ENCODE results near the gene BMPR1B. TPM values are rescaled to one million over a fixed set of nuclear protein-coding genes. Genes with fewer than 3 reads are reported as not detected.

The BMPR1B gene
- total RNA-seq, 1 experiment from 2014 or later, result 0.35 TPM

GRCh38 chr4:95118497-95118896 lies 360.7 kb downstream of the BMPR1B start:
- no peaks in the 10 kb centered on the region for H3K9me3 ChIP-seq (ENCODE audit: control insufficient read depth, low read depth, low read length)
- H2BK15ac ChIP-seq (ENCODE audit: low read depth, low read length), result no peak overlapping the region
- no peak overlapping the region for H2AFZ ChIP-seq (ENCODE audit: low read length)
- H4K91ac ChIP-seq (ENCODE audit: insufficient read length, low read depth, low read length), result no peak overlapping the region
- Mint-ChIP-seq H3K4me3 (no peak overlapping the region), H3K4me1 (no peaks in the 10 kb centered on the region), H3K27ac (no peak overlapping the region; a peak in 1 of 7 replicates), H3K9me3 (no peaks in the 10 kb centered on the region), H3K27me3 (ENCODE audit: low read depth) (no peaks in the 10 kb centered on the region), H3K36me3 (ENCODE audit: insufficient read depth in 1 of 3, low read depth in 3 of 3) (no peaks in the 10 kb centered on the region)
- TF ChIP-seq CTCF (conservative IDR thresholded peaks at IDR 0.05), result no peak
- DNase-seq, result no peak
- H3K23me2 ChIP-seq (ENCODE audit: insufficient read length, low read depth, low read length, poor library complexity, severe bottlenecking), result no peaks in the 10 kb centered on the region
- no peak overlapping the region for H3K27ac ChIP-seq (ENCODE audit: insufficient read length, low read depth, low read length)
- no peak overlapping the region for H3K4ac ChIP-seq (ENCODE audit: low read depth, low read length)
- no peak overlapping the region for H3K56ac ChIP-seq (ENCODE audit: insufficient read length, low read depth, low read length)
- WGBS (ENCODE audit: extremely low coverage, insufficient read length, low lambda C conversion rate), result no CpG with 5 or more reads among the region's 6 CpGs
- no peaks in the 10 kb centered on the region for H4K20me1 ChIP-seq (ENCODE audit: control insufficient read depth, insufficient read depth, insufficient read length)
- no peak overlapping the region for H2AK5ac ChIP-seq (ENCODE audit: insufficient read length, low read length)
- H3K4me2 ChIP-seq (ENCODE audit: insufficient read depth, insufficient read length, low read length), result no peak overlapping the region
- H2BK120ac ChIP-seq (ENCODE audit: low read depth, low read length, poor library complexity, severe bottlenecking), result no peak overlapping the region
- no peak overlapping the region for H3K14ac ChIP-seq (ENCODE audit: insufficient read depth, low read length)
- no peak overlapping the region for H4K8ac ChIP-seq (replicated peaks; ENCODE audit: insufficient read length, low read depth, low read length)
- no peaks in the 10 kb centered on the region for H3K79me2 ChIP-seq (ENCODE audit: insufficient read depth, low read length)
- H3K18ac ChIP-seq (ENCODE audit: insufficient read length, low read depth, low read length), result no peak overlapping the region
- H2BK12ac ChIP-seq (ENCODE audit: insufficient read length, low read depth, low read length), result no peak overlapping the region
- H3K79me1 ChIP-seq (ENCODE audit: insufficient read depth, low read depth, low read length, poor library complexity, severe bottlenecking), result no peaks in the 10 kb centered on the region
- no peak overlapping the region for H3T11ph ChIP-seq (ENCODE audit: low read length)
- no peak overlapping the region for H3K23ac ChIP-seq (ENCODE audit: insufficient read length, low read depth, low read length)
- H2BK20ac ChIP-seq (ENCODE audit: low read depth, low read length, poor library complexity, severe bottlenecking), result no peak overlapping the region
- no peak overlapping the region for H3K9ac ChIP-seq (ENCODE audit: extremely low read depth, insufficient read length, low read length)
- no peak overlapping the region for H4K5ac ChIP-seq (ENCODE audit: insufficient read length, low read depth, low read length)
- no peak overlapping the region for H2BK5ac ChIP-seq (ENCODE audit: insufficient read length, low read length)
- H3K27me3 ChIP-seq (ENCODE audit: insufficient read depth, low read length), result no peaks in the 10 kb centered on the region
- H3K4me1 ChIP-seq (ENCODE audit: insufficient read depth, low read length), result no peaks in the 10 kb centered on the region

All from H9 (cell line).